ENCODE results near the gene OR4D1.
"Not testable (repeated sequence)": the region's sequence is repeated elsewhere in the genome, so short reads cannot be mapped to it uniquely, and the experiment has no call there.

The OR4D1 gene

DNA sequence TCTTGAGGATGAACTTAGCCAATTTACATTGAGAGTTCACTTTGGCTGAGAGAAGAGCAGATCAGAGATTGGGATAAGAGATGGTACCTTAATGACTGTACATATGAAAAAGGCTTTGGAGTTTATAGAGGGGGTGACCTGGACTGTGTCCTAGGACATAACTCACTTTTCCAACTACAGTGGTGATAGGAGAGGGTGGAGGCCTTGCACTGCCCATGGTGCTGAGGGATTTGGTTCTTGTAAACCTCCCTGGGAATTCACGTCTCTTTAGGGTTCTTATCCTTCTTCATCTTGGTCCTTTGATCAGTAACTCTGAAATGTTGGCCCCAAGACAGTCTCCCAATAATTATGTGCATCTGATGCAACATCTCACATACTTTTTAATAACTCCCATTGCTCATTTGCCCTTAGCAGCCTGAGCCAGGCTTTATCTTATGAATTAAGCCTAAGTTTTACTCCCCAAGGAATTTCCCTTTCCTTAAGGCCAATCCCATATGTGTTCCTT is at the start of gene OR4D1:
Gene OR4D1, plus strand, starts transcription at position 455 of the 505 bp plus-strand sequence. CDS start 6,770 bp downstream, outside the sequence.
- no peak for DNase-seq

DNA sequence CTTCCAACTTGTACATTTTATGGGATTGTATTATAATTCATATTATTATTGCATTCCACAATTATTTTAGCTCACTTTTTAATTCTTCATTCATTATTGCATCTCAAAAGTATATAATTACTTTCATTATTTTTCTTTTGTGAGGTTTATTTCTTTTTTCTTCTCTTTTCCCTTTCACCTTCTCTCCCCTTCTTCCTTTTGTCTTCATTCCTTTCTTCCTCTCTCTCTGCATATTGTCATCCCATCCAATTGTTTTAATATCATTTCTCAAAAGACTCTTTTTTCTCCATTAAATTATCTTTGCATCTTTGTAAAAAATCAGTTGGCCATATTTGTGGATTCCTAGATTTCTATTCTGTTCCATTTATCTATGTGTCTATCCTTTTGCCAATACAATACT is 47.7 kb upstream of the OR4D1 start:
- DNase-seq: no peak

DNA sequence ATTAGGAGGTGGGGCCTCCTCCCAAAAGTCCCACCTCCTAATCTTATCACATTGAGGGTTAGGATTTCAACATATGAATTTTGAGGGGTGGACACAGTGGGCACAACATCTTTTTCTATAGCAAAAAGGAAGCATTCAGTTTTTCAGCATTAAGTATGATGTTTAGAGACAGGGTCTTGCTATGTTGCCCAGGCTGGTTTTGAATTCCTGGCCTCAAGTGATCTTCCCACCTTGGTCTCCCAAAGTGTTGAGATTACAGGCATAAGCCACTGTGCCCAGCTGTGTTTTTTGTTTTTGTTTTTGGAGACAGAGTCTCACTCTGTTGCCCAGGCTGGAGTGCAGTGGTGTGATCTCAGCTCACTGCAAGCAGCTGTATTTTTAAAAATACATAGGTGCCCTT is 46.3 kb upstream of the OR4D1 start:
- not testable (repeated sequence) for DNase-seq

DNA sequence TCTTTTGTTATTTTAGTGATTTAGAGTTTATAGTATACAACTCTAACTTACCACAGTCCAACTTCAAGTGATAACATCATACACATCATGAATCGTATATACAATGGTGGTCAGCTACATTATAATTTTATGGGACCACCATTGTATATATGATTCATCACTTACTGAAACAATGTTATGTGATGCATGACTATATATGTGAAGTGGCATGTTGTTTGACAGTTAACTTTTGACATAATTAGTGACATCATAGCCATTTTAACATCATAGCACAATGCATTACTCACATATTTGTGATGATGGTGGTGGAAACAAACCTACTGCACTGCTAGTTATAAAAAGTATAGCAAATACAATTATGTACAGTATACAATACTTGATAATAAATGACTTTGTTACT is 43.1 kb upstream of the OR4D1 start:
- no peak for DNase-seq

DNA sequence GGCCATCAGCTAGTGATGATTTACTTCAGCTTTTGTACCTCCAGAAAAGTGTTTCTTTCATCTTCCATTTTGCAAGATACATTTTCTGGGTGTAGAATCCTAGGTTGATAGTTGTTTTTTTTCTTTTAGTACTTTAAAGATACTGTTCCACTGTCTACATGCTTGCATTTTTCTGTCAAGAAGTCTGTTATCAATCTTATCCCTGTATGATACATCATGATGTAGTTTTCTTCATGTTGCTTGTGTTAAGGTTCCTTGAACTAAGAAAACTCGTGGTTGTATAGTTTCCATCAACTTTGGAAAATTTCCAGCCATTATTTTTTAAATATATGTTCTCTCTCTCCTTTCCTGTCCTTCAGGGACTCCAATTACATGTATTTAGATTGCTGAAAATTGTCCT is 40.9 kb upstream of the OR4D1 start:
- no peak for DNase-seq

DNA sequence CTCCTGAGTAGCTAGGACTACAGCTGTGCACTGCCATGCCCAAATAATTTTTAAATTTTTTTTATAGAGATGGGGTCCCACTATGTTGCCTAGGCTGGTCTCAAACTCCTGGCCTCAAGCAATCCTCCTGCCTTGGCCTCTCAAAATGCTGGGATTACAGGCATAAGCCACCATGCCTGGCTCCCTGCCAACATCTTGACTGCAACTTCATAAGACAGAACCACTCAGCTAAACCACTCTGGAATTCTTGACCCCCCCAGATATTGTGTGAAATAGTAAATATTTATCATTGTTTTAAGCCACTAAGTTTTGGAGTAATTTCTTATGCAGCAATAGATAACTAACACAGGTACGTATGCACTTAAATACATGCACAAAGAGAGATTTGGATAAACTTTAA is 39.0 kb upstream of the OR4D1 start:
- no peak for DNase-seq

DNA sequence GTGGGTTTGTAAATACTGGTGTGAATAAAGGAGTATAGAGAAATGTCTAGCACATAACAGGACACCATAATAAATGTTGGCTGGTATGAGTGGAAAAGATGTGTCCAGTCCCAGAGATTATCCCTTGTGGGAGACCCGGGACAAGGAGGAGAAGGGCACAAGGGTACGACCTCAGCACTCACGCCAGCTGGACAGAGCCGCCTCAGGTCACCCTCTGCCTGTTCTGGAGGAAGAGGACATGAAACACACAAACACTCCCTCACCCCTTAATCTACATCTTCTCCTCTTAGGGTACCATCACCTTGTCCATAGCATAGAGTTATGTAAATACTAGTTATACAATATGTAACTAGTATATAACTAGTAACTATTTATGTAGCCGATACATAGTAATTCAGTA is 38.2 kb upstream of the OR4D1 start:
- no peak for DNase-seq

DNA sequence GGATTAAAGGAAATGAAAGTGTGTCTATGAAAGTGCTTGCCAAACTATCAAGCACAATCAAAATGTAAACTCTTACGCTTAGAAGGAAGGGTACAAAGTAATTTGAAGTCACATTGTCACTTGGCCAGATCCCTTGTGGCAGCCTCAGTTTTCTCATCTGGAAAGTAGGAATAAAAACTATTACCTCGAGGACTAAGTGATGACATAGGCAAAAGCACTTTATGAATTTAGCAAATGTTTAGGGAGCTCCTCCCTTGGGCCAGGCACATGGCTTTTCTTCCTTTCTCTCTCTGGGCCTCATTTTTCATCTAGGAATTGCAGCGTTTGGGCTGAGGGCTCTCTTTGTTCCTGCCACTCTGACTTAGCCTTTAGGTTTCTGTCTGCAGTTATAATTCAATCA is 36.5 kb upstream of the OR4D1 start:
- DNase-seq: no peak

DNA sequence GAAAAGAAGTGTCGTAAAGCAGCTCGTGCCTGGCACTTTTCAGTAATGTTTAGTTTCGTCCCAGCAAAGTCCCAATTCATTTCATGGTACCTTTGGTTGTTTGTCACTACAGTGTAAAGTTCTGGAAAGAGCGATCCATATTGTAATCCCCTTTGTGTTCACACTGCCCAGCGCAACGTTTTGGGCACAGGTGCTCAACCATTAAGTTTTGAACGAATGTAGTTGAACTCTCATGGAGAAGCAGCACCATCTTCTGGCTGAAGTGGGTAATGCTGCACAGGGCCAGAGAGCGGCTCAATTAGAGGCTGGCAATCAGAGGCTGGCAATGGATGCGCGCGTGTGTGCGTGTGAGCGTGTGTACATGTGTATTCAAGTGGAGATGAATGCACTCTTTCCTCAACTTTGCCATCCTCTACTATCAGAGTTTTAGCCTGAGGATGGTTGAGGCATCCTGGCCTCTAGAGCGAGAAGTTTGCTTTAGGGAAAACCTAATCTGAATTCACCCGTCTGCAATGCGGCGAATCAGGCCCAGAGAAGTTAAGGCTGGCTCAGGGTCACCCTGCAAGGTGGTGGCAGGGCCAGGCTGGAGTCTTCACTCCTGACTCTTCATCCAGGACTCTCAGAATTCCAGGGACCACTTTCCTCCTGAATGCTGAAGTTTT is 35.1 kb upstream of the OR4D1 start:
- DNase-seq: peak; percentile 76

DNA sequence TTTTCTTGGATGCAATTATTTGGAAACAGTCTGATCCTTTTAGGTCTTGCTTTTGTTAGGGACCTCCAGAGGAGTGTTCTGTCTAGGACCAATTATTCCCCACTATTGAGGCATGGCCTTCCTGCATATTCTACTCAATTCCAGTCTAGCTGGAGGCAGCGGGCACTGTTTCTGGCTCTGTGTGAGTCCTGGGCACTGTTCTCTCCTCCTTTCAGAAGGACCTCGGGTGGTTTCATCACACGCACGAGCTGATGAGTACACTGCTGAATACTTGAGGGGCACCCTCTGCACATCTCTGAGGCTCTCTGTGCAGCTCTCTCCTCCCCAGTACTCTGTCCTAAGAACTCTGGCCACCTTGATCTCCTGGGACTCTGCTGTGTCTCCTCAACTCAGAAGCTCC is 34.2 kb upstream of the OR4D1 start:
- no peak for DNase-seq

DNA sequence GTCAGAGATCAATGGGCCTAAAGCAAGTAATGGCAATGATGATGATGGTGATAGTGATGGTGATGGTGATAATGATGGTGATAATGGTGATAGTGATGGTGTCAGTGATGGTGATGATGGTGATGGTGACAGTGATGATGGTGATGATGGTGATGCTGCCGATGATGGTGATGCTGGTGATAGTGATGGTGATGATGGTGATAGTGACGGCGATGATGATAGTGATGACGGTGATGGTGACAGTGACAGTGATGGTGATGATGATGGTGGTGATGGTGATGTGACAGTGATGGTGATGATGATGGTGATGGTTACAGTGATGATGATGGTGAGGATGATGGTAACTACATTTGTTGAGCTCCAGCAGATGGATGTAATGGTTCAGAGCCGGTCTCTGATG is 30.8 kb upstream of the OR4D1 start:
- DNase-seq: no peak

DNA sequence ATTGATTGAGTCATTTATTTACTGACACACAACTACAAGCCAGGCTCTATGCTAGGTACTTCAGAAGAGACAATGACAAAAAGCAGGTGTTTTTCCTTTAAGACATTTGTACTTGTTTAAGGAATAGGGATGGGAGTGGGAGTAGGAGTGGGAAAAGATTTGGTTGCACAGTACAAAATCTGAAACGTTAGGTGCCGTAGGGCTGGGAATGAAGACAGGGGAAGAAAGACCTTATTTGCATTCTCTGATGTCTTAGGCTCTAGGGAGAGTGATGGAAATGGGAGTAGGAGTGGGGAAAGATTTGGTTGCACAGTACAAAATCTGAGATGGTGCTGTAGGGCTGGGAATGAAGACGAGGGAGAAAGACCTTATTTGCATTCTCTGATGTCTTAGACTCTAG is 28.7 kb upstream of the OR4D1 start:
- DNase-seq: no peak

DNA sequence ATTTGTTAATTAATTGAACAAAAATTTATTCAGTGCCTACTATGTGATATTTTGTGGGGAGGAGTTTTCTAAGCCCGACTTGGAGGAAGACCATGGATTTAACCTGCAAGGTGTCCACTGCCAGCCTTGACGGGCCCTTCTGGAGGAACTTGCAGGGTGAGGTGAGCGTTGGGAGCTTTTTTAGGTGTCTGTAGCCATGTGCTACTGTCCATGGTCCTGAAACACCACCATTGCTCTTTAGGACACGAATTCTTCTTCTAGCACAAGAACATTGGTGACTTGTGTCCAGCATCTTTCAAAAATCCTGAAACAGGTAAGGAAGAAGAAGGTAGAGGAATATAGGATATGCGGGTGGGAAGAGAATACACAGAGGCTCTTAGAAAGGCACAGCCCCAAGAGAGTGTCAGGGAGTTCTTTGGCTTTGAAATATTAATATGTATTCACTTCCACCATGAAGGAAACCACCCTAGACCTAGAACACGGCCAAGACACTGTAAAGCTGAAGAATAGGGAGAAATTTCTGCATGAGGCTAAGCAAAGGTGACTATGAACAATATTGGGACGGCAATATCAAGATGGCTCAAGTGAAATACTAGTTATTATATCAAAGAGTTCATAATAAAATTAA is 27.9 kb upstream of the OR4D1 start:
- DNase-seq: no peak

DNA sequence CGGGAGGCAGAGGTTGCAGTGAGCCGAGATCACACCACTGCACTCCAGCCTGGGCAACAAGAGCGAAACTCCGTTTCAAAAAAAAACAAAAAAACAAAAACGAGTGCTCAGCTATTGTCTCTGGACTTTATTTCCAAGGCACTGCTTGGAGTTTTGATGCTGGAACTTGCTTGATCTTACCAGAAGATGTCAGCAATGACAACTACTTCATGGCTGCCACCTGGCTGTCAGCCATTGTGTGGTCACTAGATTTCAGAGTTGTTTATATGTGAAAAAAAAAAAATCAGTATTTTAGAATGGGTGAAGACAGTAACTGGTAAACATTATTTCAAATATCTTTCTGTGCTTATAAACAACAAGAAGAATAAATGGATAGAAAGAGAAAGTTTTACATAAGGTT is 26.3 kb upstream of the OR4D1 start:
- no peak for DNase-seq

DNA sequence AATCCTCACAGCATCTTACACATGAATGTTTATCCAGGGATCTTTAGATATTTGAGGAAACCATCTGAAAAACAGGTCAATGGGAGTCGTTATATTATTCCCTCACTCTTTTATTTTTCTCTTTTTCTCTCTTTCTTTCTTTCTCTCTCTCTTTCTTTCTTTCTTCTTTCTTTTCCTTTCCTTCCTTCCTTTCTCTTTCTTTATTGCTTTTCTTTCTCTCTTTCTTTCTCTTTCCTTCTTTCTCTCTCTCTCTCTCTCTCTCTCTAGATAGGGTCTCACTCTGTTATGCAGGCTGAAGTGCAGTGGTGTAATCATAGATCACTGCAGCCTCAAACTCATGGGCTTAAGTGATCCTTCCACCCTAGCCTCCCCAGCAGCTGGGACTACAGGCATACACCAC is 20.3 kb upstream of the OR4D1 start:
- no peak for DNase-seq

DNA sequence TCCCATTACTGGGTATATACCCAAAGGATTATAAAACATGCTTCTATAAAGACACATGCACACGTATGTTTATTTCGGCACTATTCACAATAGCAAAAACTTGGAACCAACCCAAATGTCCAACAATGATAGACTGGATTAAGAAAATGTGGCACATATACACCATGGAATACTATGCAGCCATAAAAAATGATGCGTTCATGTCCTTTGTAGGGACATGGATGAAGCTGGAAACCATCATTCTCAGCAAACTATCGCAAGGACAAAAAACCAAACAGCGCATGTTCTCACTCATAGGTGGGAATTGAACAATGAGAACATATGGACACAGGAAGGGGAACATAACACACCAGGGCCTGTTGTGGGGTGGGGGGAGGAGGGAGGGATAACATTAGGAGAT is 15.5 kb upstream of the OR4D1 start:
- not testable (repeated sequence) for DNase-seq

DNA sequence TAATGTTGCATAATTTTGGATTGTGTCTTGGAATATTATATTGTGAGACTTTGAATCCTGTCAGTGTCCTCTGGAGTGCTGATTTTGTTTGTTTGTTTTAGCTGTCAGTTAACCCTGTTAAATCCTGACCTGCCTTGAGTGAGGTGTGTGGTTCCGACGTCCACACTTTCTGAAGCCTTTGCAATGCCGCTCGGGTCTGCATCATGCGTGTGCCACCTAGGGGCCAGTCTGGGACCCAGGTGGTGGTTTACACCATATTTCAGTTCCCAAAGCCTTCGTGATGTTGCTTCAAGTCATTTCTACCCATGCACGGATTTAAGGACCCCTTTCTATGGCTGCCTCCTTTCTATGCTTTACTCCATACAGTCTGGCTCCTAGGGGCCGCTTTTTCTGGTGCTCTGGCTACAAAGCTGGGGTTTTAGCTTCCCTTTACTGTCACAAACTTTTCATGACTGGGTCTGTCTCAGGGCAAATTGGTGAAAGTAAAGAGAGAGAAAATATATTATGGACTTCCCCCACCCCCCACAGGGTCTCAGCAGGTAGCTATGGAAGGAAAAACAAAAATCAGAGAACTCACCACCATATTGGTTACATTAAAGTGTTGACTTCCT is 11.4 kb upstream of the OR4D1 start:
- DNase-seq: no peak

DNA sequence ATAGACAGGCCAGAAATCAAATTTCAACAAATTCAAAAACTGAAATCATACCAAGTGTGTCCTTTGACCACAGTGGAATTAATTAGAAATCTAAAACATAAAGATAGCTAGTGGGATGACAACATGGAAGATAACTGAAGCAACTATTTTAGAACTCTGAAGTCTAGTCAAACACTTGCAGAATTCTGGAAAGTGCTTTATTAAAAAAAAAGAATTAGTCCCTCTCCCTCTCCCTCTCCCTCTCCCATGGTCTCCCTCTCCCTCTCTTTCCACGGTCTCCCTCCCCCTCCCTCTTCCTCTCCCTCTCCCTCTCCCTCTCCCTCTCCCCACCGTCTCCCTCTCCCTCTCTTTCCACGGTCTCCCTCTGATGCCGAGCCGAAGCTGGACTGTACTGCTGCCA is 6.7 kb upstream of the OR4D1 start:
- no peak for DNase-seq

DNA sequence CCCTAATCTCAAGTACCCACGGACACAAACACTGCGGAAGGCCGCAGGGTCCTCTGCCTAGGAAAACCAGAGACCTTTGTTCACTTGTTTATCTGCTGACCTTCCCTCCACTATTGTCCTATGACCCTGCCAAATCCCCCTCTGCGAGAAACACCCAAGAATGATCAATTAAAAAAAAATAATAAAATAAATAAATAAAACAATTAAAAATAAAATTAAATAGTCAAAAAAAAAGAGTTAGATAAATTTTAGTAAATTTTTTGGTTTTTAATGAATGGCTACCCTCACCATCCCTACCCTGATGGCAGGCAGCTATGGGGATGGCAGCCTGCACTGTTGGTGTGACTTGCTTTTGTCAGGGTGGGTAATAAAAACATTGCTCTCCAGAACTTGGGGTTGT is 4.8 kb upstream of the OR4D1 start:
- DNase-seq: not testable (repeated sequence)

DNA sequence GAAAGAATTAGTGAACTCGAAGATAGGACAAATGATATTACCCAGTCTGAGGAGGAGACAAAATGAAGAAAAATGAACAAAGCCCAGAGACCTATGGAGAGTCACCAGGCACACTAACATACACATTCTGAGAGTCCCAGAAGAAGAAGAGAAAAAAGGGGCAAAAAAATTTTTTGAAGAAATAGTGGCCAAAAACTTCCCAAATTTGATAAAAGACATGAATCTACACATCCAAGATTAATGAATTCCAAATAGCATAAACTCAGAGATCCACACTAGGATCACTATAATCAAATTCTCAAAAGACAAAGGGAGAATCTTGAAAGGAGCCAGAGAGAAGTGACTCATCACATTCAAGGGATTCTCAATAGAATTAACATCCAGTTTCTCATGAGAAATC is 3.4 kb upstream of the OR4D1 start:
- no peak for DNase-seq

DNA sequence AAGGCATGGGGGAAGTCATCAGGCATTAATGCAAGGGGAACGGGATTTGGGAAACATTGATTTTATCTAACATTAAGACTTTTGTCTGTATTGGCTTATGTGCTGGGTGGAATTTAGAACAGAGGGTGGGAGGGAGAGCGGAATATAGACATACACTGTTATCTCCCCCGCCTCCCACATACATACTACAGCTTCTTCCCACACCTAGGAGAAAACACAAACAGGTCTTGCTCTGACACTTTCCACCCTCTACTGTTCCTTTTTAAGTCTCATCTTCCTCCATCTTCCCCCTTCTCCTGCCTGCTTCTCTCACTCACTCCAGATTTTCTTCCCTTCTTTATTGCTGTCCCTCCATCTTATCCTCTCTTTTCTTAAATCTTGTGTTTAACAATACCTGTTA is 425 bp downstream of the OR4D1 start:
- no peak for DNase-seq

DNA sequence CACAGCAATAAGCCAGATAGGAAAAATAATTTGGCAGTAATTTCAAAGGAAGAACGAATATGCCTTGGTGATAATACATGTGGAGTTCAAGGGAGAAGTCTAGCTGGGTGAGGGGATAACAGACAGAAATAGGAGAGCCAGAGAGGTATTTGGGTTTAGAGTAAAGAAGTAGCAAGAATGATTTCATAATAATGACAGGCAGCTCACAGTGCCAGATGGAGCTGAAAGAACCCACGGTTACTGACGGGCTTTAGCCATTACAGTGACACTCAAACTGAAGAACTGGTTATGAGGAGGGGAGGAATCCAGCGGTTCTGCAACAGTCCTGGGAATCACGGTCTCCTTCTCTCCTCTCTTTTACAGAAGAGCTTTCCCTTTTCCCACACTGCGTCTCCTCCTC is 2.2 kb downstream of the OR4D1 start:
- DNase-seq: no peak

DNA sequence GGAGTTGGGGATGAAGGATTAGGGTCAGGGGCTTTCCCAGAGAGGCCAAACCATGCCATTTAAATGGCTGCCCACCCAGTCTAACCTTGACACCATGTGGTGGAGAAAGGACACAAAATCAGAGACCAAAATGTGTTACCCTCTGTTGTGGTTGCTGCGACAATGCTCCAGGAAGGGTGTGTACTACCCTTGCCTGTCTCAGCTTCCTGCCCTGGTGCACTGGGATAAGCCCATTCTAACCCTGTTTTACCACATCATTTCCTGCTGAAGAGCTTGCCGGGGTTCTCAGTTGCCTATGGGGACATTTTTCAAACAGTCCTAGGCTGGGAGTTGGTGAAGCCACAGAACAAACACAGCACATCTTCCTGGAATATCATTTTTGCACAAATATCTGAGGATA is 4.9 kb downstream of the OR4D1 start:
- no peak for DNase-seq

DNA sequence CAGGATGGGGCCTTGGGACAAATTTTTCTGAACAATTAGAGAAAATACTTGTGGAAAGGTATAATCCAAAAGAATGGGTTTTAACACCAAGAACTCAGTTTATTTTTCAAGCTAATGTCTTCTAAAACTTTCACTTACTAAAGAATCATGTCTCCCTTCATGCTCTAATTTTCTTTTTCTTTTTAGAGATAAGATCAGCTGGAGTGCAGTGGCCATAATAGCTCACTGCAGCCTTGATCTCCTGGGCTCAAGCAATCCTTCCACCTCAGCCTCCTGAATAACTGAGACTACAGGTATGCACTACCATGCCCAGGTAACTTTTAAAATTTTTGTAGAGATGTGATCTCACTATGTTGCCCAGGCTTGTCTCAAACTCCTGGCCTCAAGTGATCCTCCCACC is 5.5 kb downstream of the OR4D1 start:
- no peak for DNase-seq

All from NCI-H774 (cell line).